Astrocyte (in vitro differentiated cells and primary cell): ENCODE data around the gene CHPT1. TPM values are rescaled to one million over a fixed set of nuclear protein-coding genes. Genes with fewer than 3 reads are reported as not detected.
"Not testable (repeated sequence)": the region's sequence is repeated elsewhere in the genome, so short reads cannot be mapped to it uniquely, and the experiment has no call there.

Experiments used
- DNase-seq: peaks from one replicate; pipeline ENCODE4 v3.0.0-alpha.2; 2010; ENCODE audit warnings: low read depth
- FAIRE-seq: peaks from 2 replicates; lab custom pipeline; 2011; peaks lifted over from hg19 to GRCh38; lab: Jason Lieb, UNC
- H2AFZ ChIP-seq: 2 replicates; pipeline ENCODE4 v1.6.0; 2012; ENCODE audit warnings: low read depth, low read length, inconsistent platforms
- H3K27ac ChIP-seq: 2 replicates; pipeline ENCODE4 v1.5.1; 2011; ENCODE audit warnings: low read depth, low read length, inconsistent platforms
- H3K27me3 ChIP-seq: 2 replicates; pipeline ENCODE4 v1.6.0; 2011; ENCODE audit warnings: low read length, inconsistent platforms; ENCODE audit not compliant: insufficient read depth
- H3K36me3 ChIP-seq: 2 replicates; pipeline ENCODE4 v1.5.1; 2011; ENCODE audit warnings: low read length, inconsistent platforms; ENCODE audit not compliant: insufficient read depth
- H3K4me1 ChIP-seq: 2 replicates; pipeline ENCODE4 v1.5.1; 2011; ENCODE audit warnings: low read length, inconsistent platforms; ENCODE audit not compliant: insufficient read depth
- H3K4me2 ChIP-seq: 2 replicates; pipeline ENCODE4 v1.6.0; 2012; ENCODE audit warnings: low read length, inconsistent platforms
- H3K4me3 ChIP-seq: 2 replicates; pipeline ENCODE4 v1.5.1; 2011; ENCODE audit warnings: low read depth, mild to moderate bottlenecking, low read length, inconsistent platforms; ENCODE audit not compliant: insufficient read depth
- H3K79me2 ChIP-seq: 2 replicates; pipeline ENCODE4 v1.6.0; 2012; ENCODE audit warnings: mild to moderate bottlenecking, low read length, inconsistent platforms; ENCODE audit not compliant: insufficient read depth
- H3K9ac ChIP-seq: 2 replicates; pipeline ENCODE4 v1.6.0; 2012; ENCODE audit warnings: mild to moderate bottlenecking, low read length, inconsistent platforms
- H3K9me3 ChIP-seq: 2 replicates; pipeline ENCODE4 v1.5.1; 2012; ENCODE audit warnings: low read depth, mild to moderate bottlenecking, low read length, inconsistent platforms; ENCODE audit not compliant: insufficient read depth
- H4K20me1 ChIP-seq: 2 replicates; pipeline ENCODE4 v1.6.0; 2012; ENCODE audit warnings: low read length, inconsistent platforms; ENCODE audit not compliant: insufficient read depth
- H3K27ac Mint-ChIP-seq: one replicate; pipeline ENCODE4 v1.8.0; 2021; ENCODE audit warnings: mild to moderate bottlenecking, mixed read lengths; ENCODE audit not compliant: unreplicated experiment
- H3K27me3 Mint-ChIP-seq: one replicate; pipeline ENCODE4 v1.8.0; 2021; ENCODE audit warnings: low read depth, mixed read lengths; ENCODE audit not compliant: unreplicated experiment
- H3K36me3 Mint-ChIP-seq: one replicate; pipeline ENCODE4 v1.8.0; 2021; ENCODE audit warnings: low read depth, mixed read lengths; ENCODE audit not compliant: unreplicated experiment
- H3K4me1 Mint-ChIP-seq: one replicate; pipeline ENCODE4 v1.8.0; 2021; ENCODE audit warnings: low read depth, mixed read lengths; ENCODE audit not compliant: unreplicated experiment
- H3K4me3 Mint-ChIP-seq: one replicate; pipeline ENCODE4 v1.8.0; 2021; ENCODE audit warnings: mild to moderate bottlenecking, moderate library complexity, mixed read lengths; ENCODE audit not compliant: unreplicated experiment
- H3K9me3 Mint-ChIP-seq: one replicate; pipeline ENCODE4 v1.8.0; 2021; ENCODE audit warnings: mild to moderate bottlenecking, mixed read lengths; ENCODE audit not compliant: unreplicated experiment
- EZH2 ChIP-seq: IDR thresholded peaks from 2 replicates; pipeline ENCODE4 v1.6.1; 2012; ENCODE audit warnings: mild to moderate bottlenecking, low read length, inconsistent platforms; ENCODE audit not compliant: insufficient read depth
- total RNA-seq: library from RNA; stranded (reverse); gene quantifications from 2 replicates; pipeline ENCODE4 v1.2.1, GENCODE V29; 2021
- TF ChIP-seq, protein P1 (sequence below): IDR thresholded peaks from 2 replicates; pipeline ENCODE4 v1.5.1; 2011; ENCODE audit warnings: low read depth, mild to moderate bottlenecking, inconsistent platforms, low read length, moderate library complexity; ENCODE audit not compliant: insufficient read depth

The CHPT1 gene
- total RNA-seq, 1 donor from 2014 or later = 22.2 TPM

DNA sequence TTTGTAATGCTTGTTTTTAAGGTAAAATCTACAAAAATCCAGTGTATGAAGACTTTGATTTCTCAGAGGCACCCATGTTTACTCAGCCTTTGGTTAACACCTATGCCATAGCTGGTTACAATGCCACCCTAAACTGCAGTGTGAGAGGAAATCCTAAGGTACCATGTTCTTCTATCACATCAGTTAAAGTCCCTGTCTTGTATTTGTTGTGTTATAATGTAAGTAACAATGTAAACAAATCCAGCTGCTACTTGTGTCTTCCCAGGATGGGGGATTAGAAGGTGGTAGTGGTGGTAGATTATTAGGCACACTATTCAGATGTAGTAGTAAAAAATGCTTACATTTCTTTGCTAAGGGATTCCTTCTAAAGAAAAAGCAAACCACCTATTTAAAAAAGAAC lies 19.4 kb upstream of the CHPT1 start:
- Mint-ChIP-seq H3K36me3 (no peaks in the 10 kb centered on the region), H3K9me3 (no peaks in the 10 kb centered on the region), H3K27me3 (peaks cover 5% of the 10 kb centered on the region), H3K4me1 (no peaks in the 10 kb centered on the region), H3K4me3 (no peak overlapping the region), H3K27ac (no peak overlapping the region)
- no peaks in the 10 kb centered on the region for H3K9me3 ChIP-seq
- H2AFZ ChIP-seq = no peak overlapping the region
- no peak for DNase-seq
- TF ChIP-seq, protein P1, sequence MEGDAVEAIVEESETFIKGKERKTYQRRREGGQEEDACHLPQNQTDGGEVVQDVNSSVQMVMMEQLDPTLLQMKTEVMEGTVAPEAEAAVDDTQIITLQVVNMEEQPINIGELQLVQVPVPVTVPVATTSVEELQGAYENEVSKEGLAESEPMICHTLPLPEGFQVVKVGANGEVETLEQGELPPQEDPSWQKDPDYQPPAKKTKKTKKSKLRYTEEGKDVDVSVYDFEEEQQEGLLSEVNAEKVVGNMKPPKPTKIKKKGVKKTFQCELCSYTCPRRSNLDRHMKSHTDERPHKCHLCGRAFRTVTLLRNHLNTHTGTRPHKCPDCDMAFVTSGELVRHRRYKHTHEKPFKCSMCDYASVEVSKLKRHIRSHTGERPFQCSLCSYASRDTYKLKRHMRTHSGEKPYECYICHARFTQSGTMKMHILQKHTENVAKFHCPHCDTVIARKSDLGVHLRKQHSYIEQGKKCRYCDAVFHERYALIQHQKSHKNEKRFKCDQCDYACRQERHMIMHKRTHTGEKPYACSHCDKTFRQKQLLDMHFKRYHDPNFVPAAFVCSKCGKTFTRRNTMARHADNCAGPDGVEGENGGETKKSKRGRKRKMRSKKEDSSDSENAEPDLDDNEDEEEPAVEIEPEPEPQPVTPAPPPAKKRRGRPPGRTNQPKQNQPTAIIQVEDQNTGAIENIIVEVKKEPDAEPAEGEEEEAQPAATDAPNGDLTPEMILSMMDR = no peak
- TF ChIP-seq EZH2 = no peak
- no peak overlapping the region for H3K27ac ChIP-seq
- no peak overlapping the region for H3K4me3 ChIP-seq
- H3K36me3 ChIP-seq = no peaks in the 10 kb centered on the region
- no peaks in the 10 kb centered on the region for H3K27me3 ChIP-seq
- H4K20me1 ChIP-seq = no peaks in the 10 kb centered on the region
- H3K79me2 ChIP-seq = no peaks in the 10 kb centered on the region
- H3K4me1 ChIP-seq = no peaks in the 10 kb centered on the region
- no peak overlapping the region for H3K9ac ChIP-seq
- no peak for FAIRE-seq
- no peak overlapping the region for H3K4me2 ChIP-seq

- H3K9ac ChIP-seq = no peak overlapping the region
- no peaks in the 10 kb centered on the region for H4K20me1 ChIP-seq
- H3K36me3 Mint-ChIP-seq = no peaks in the 10 kb centered on the region
- no peak overlapping the region for H3K27ac ChIP-seq
- no peak overlapping the region for H2AFZ ChIP-seq
- no peaks in the 10 kb centered on the region for H3K79me2 ChIP-seq
- no peaks in the 10 kb centered on the region for H3K36me3 ChIP-seq
- H3K4me1 Mint-ChIP-seq = peaks cover 3% of the 10 kb centered on the region
- no peak for TF ChIP-seq EZH2
- TF ChIP-seq, protein P1 = no peak
- no peaks in the 10 kb centered on the region for H3K9me3 ChIP-seq
- H3K4me3 ChIP-seq = no peak overlapping the region
- H3K27me3 Mint-ChIP-seq = peaks cover 1% of the 10 kb centered on the region
- H3K4me1 ChIP-seq = no peaks in the 10 kb centered on the region
- no peaks in the 10 kb centered on the region for H3K27me3 ChIP-seq
- no peak for FAIRE-seq
- no peak overlapping the region for H3K4me2 ChIP-seq
- DNase-seq = no peak
- H3K27ac Mint-ChIP-seq = no peak overlapping the region
- no peaks in the 10 kb centered on the region for H3K9me3 Mint-ChIP-seq
- no peak overlapping the region for H3K4me3 Mint-ChIP-seq
These were observed 17.2 kb upstream of the CHPT1 start for GRCh38 chr12:101680240-101680639.

DNA sequence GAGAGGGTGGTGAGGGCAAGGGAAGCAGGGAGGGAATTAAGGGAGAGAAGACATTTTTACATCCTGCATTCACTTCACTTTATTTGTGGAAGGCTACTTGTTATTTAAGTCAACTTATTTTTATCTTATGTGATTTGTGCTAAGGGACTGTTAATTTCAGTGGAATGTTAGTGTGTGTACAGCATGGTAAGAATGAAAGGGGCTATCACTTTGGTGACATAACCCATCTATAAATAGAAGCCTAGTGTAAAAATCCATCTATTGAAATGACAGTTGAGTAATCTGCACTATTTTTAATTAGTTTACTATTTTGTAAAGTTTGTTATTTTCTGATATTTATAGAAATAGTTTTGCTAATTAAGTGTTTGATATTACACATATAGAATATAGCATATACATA lies 16.8 kb upstream of the CHPT1 start:
- Mint-ChIP-seq H3K36me3 (no peaks in the 10 kb centered on the region), H3K27ac (no peak overlapping the region), H3K4me3 (no peak overlapping the region), H3K27me3 (no peaks in the 10 kb centered on the region), H3K4me1 (peaks cover 3% of the 10 kb centered on the region), H3K9me3 (no peaks in the 10 kb centered on the region)
- no peak for TF ChIP-seq EZH2
- TF ChIP-seq, protein P1 = no peak
- H3K9ac ChIP-seq = no peak overlapping the region
- H3K79me2 ChIP-seq = no peaks in the 10 kb centered on the region
- H3K4me2 ChIP-seq = no peak overlapping the region
- H3K36me3 ChIP-seq = no peaks in the 10 kb centered on the region
- no peak overlapping the region for H3K4me3 ChIP-seq
- no peak overlapping the region for H3K27ac ChIP-seq
- H3K9me3 ChIP-seq = no peaks in the 10 kb centered on the region
- no peak overlapping the region for H2AFZ ChIP-seq
- no peaks in the 10 kb centered on the region for H3K4me1 ChIP-seq
- H3K27me3 ChIP-seq = no peaks in the 10 kb centered on the region
- H4K20me1 ChIP-seq = no peaks in the 10 kb centered on the region
- DNase-seq (no peak), FAIRE-seq (no peak)

- H3K4me3 ChIP-seq, H3K9ac ChIP-seq, H3K27ac Mint-ChIP-seq, H3K36me3 ChIP-seq, H3K4me1 Mint-ChIP-seq, H3K36me3 Mint-ChIP-seq, H3K4me2 ChIP-seq, H2AFZ ChIP-seq, H3K79me2 ChIP-seq, H3K4me1 ChIP-seq, H3K4me3 Mint-ChIP-seq, H3K9me3 ChIP-seq, H3K27me3 ChIP-seq, H3K27ac ChIP-seq, DNase-seq, H3K27me3 Mint-ChIP-seq, H3K9me3 Mint-ChIP-seq, FAIRE-seq, H4K20me1 ChIP-seq: not testable (repeated sequence)
These were observed 15.8 kb upstream of the CHPT1 start for GRCh38 chr12:101681627-101682026.
